K562 (cell line): Measurements from ENCODE around the gene TGFBR1. TPM values are rescaled to one million over a fixed set of nuclear protein-coding genes. Genes with fewer than 3 reads are reported as not detected.
A peak's percentile ranks its signal among the peaks of the same experiment; 100 is the strongest.

Experiments used
- GTF2A2 ChIP-seq: IDR thresholded peaks from 2 replicates; pipeline ENCODE4 v1.6.1; 2016; ENCODE audit warnings: mild to moderate bottlenecking, missing genetic modification characterization, missing compliant biosample characterization
- KDM1A ChIP-seq, 2 experiments: fragments of 450-650 bp; IDR thresholded peaks; 2 replicates each; pipeline ENCODE4 v1.6.1; 2016; ENCODE audit warnings: mild to moderate bottlenecking in 2 of 2
- KDM5B ChIP-seq: fragments of 200-600 bp; sonication (generic); IDR thresholded peaks from 2 replicates; pipeline ENCODE4 v1.6.1; 2012; ENCODE audit warnings: low read depth, mild to moderate bottlenecking, moderate library complexity, low read length, control low read depth, inconsistent platforms; ENCODE audit not compliant: insufficient replicate concordance
- PYGO2 ChIP-seq: fragments of 450-650 bp; IDR thresholded peaks from 2 replicates; pipeline ENCODE4 v1.6.1; 2016; ENCODE audit warnings: mild to moderate bottlenecking, missing genetic modification characterization, moderate library complexity, missing compliant biosample characterization
- ZNF785 ChIP-seq: fragments of 250-450 bp; sonication (Bioruptor Pico); IDR thresholded peaks from 2 replicates; pipeline ENCODE4 v1.4.0; 2020; ENCODE audit warnings: mild to moderate bottlenecking
- polyA plus RNA-seq, 8 experiments: library from polyadenylated mRNA; depleted of rRNA in 4 of 8; stranded (reverse) in 5 of 8; unstranded in 3 of 8; fragments of >200 nt; fragmentation: Nextera tagmentation in 2 of 8; fragmentation: Illumina TruSeq in 1 of 8; extraction: Ambion mirVana in 2 of 8; extraction: Trizol in 1 of 8; gene quantifications; 2 replicates each; pipeline versions ENCODE4 v1.2.1 to v1.2.3, GENCODE V29; 2011 to 2014; ENCODE audit warnings: inconsistent platforms in 1 of 8, missing spikeins in 1 of 8
- total RNA-seq, 7 experiments: library from RNA; depleted of rRNA in 6 of 7; stranded (reverse); fragments of >200 nt in 6 of 7; fragmentation: Illumina TruSeq in 2 of 7; extraction: Trizol in 2 of 7; gene quantifications; 2 replicates each; pipeline versions ENCODE4 v1.2.1 to v1.2.3, GENCODE V29; 2011 to 2021; ENCODE audit warnings: low replicate concordance in 1 of 7
- TF ChIP-seq, protein P1 (sequence below): sonication (generic); formaldehyde crosslinking; IDR thresholded peaks from 2 replicates; pipeline ENCODE4 v1.8.1; 2022; ENCODE audit warnings: missing genetic modification reagents
- TF ChIP-seq, protein P2 (sequence below): fragments of 250-450 bp; sonication (Bioruptor Pico); IDR thresholded peaks from 2 replicates; pipeline ENCODE4 v1.4.0; 2020; ENCODE audit warnings: mild to moderate bottlenecking, moderate library complexity, borderline replicate concordance
- TF ChIP-seq, protein P3 (sequence below): sonication (generic); formaldehyde crosslinking; IDR thresholded peaks from 2 replicates; pipeline ENCODE4 v1.8.0; 2022; ENCODE audit warnings: missing genetic modification reagents, mild to moderate bottlenecking, moderate library complexity, borderline replicate concordance

The TGFBR1 gene
- total and polyA plus RNA-seq, 9 of the 15 experiments (the other 6 are each of a cell fraction or from before 2014, with no cell fraction given): 15.5 to 62.4 (median 42.7) TPM

DNA sequence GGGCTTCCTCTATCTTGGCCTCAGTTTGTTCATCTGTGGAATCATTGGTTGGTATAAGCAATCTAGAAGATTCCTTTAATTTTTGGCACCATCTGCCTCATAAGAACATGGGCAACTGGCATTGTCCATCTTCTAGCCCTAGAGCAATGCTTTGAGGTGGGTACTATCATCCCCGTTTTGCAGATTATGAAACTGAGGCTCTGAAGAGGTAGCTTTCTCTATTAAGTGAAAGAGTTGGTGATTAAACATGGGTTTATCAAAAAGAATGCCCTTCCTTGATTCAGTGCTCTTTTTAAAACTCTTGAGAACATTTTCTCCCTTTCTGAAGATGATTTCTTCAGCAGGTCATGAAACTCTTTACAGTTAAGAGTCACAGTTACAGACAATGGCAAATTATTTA, 42.4 kb upstream of the TGFBR1 start (continued):
- TF ChIP-seq, protein P1, sequence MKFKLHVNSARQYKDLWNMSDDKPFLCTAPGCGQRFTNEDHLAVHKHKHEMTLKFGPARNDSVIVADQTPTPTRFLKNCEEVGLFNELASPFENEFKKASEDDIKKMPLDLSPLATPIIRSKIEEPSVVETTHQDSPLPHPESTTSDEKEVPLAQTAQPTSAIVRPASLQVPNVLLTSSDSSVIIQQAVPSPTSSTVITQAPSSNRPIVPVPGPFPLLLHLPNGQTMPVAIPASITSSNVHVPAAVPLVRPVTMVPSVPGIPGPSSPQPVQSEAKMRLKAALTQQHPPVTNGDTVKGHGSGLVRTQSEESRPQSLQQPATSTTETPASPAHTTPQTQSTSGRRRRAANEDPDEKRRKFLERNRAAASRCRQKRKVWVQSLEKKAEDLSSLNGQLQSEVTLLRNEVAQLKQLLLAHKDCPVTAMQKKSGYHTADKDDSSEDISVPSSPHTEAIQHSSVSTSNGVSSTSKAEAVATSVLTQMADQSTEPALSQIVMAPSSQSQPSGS (CRISPR knock-in tag): no peak
- no peak for TF ChIP-seq KDM5B
- TF ChIP-seq, protein P2, sequence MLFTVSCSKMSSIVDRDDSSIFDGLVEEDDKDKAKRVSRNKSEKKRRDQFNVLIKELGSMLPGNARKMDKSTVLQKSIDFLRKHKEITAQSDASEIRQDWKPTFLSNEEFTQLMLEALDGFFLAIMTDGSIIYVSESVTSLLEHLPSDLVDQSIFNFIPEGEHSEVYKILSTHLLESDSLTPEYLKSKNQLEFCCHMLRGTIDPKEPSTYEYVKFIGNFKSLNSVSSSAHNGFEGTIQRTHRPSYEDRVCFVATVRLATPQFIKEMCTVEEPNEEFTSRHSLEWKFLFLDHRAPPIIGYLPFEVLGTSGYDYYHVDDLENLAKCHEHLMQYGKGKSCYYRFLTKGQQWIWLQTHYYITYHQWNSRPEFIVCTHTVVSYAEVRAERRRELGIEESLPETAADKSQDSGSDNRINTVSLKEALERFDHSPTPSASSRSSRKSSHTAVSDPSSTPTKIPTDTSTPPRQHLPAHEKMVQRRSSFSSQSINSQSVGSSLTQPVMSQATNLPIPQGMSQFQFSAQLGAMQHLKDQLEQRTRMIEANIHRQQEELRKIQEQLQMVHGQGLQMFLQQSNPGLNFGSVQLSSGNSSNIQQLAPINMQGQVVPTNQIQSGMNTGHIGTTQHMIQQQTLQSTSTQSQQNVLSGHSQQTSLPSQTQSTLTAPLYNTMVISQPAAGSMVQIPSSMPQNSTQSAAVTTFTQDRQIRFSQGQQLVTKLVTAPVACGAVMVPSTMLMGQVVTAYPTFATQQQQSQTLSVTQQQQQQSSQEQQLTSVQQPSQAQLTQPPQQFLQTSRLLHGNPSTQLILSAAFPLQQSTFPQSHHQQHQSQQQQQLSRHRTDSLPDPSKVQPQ (CRISPR knock-in tag): no peak
- TF ChIP-seq, protein P3, sequence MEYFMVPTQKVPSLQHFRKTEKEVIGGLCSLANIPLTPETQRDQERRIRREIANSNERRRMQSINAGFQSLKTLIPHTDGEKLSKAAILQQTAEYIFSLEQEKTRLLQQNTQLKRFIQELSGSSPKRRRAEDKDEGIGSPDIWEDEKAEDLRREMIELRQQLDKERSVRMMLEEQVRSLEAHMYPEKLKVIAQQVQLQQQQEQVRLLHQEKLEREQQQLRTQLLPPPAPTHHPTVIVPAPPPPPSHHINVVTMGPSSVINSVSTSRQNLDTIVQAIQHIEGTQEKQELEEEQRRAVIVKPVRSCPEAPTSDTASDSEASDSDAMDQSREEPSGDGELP (CRISPR knock-in tag): no peak
- TF ChIP-seq KDM1A (IDR thresholded peaks at IDR 0.05): peak; percentile 38 to 52; a peak in 1 of 4 replicates
- no peak for TF ChIP-seq GTF2A2 (tag)
- TF ChIP-seq PYGO2 (tag): no peak
- TF ChIP-seq ZNF785: no peak
